ENCODE measurements around the gene SOX15.

GRCh38 chr17:7587420-7588151, 2.3 kb downstream of the SOX15 start:
- TF ChIP-seq POLR2AphosphoS5 (IDR thresholded peaks at IDR 0.05; ENCODE audit: borderline replicate concordance, low read depth, low read length) (no peak), EZH2 (IDR thresholded peaks at IDR 0.05) (no peak), FOXP2 (optimal IDR thresholded peaks at IDR 0.05; ENCODE audit: control extremely low read depth, extremely low read length, insufficient read depth) (no peak)

All from SK-N-MC (cell line).